Body of pancreas (tissue), 4 donors: ENCODE results near the gene SLC22A14. TPM values are rescaled to one million over a fixed set of nuclear protein-coding genes. Genes with fewer than 3 reads are reported as not detected.

Experiments used
- ATAC-seq: fragments of 150-250 bp; one replicate; pipeline ENCODE4 v1.9.1; 2016
- DNase-seq, 4 donors: peaks; one replicate each; pipeline ENCODE4 v3.0.0-alpha.2; 2019
- H3K27ac ChIP-seq, 4 donors: fragments of 200-600 bp; sonication (generic); 1 replicate in 3 of 4; 2 replicates in 1 of 4; pipeline versions ENCODE4 v1.5.1 to v1.6.1; 2016 to 2019; ENCODE audit warnings: mild to moderate bottlenecking in 1 of 4, mixed read lengths in 1 of 4, moderate library complexity in 1 of 4
- H3K27me3 ChIP-seq, 2 donors: fragments of 200-600 bp; sonication (generic); one replicate each; pipeline ENCODE4 v1.6.0; 2016; ENCODE audit warnings: mild to moderate bottlenecking in 1 of 2
- H3K36me3 ChIP-seq, 2 donors: fragments of 200-600 bp; sonication (generic); replicated peaks in 1 of 2; 2 replicates each; pipeline ENCODE4 v1.5.1; 2016; ENCODE audit warnings: low read depth in 2 of 2; ENCODE audit not compliant: insufficient read depth in 1 of 2
- H3K4me1 ChIP-seq: fragments of 200-600 bp; sonication (generic); one replicate; pipeline ENCODE4 v1.6.0; 2016
- H3K4me3 ChIP-seq, 2 donors: fragments of 200-600 bp; sonication (generic); 1 replicate in 1 of 2; 2 replicates in 1 of 2; pipeline ENCODE4 v1.5.1; 2016 to 2019
- H3K9me3 ChIP-seq, 3 donors: fragments of 200-600 bp; sonication (generic); 1 replicate in 2 of 3; 2 replicates in 1 of 3; pipeline ENCODE4 v1.5.1; 2016
- CTCF ChIP-seq, 7 experiments: fragments of 450-650 bp in 4 of 7; fragments of 200-600 bp in 3 of 7; sonication (generic) in 3 of 7; IDR thresholded peaks; one replicate each; pipeline ENCODE4 v1.5.1; 2016 to 2019; ENCODE audit warnings: antibody characterized with exemption in 7 of 7
- POLR2A ChIP-seq, 3 donors: fragments of 450-650 bp; IDR thresholded peaks; one replicate each; pipeline ENCODE4 v1.6.1; 2016; ENCODE audit warnings: antibody characterized with exemption in 3 of 3, mild to moderate bottlenecking in 2 of 3
- WGBS, 2 donors: methylation state at CpG; one replicate each; pipeline ENCODE4 v1.1.5; 2017; 5-methylcytosine and 5-hydroxymethylcytosine counted together
- intact Hi-C: fragments of 100-400 bp; cut with DNase I; formaldehyde crosslinking; loops from one replicate; pipeline ENCODE4 v1.15.1; 2023
- total RNA-seq, 2 donors: library from RNA; depleted of rRNA; stranded (reverse); fragments of >200 nt; gene quantifications; one replicate each; pipeline ENCODE4 v1.1.0, GENCODE V29; 2016

The SLC22A14 gene
- total RNA-seq, 2 donors from 2014 or later = not detected

DNA sequence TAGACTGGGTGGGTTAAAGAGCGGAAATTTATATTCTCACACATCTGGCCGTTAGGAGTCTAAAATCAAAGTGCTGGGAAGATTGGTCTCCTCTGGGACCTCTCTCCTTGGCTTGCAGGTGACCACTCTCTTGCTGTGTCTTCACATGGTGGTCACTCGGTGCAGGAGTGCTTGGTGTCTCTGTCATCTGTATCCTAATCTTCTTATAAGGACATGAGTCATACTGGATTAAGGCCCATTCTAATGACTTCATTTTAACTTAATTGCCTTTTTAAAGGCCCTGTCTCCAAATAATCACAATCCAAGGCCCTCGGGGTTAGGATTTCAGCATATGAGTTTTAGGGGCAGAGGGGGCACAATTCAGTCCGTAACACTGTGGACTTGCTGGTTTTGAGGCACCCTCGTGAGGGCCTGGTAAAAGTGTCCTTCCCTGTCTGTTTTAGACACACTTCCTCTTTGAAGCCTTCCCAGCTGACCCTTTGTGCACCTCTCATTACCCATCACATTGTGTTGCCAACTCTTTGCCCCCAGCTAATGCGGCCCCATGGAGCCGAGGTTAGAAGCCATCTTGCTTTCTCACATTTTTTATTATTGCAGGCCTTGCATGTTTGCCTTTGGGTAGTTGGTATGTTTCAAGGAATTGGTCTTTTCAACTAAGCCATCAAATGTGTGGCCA lies 67.7 kb downstream of the SLC22A14 start:
- intact Hi-C loops = loop anchor here (5.0 kb wide), 1 partner anchor 127 kb away; no protein-coding TSS in a partner anchor
- H3K4me1 ChIP-seq = peaks cover 13% of the 10 kb centered on the region
- no peaks in the 10 kb centered on the region for H3K9me3 ChIP-seq
- H3K27me3 ChIP-seq = no peaks in the 10 kb centered on the region
- H3K4me3 ChIP-seq = no peak overlapping the region
- H3K27ac ChIP-seq = no peak overlapping the region
- WGBS, 2 donors = 84 to 88% methylated on average over 8 of the region's 8 CpGs
- TF ChIP-seq CTCF (IDR thresholded peaks at IDR 0.05) (no peak), POLR2A (IDR thresholded peaks at IDR 0.05) (no peak)
- DNase-seq (no peak), ATAC-seq (no peak)
- H3K36me3 ChIP-seq = no peaks in the 10 kb centered on the region

DNA sequence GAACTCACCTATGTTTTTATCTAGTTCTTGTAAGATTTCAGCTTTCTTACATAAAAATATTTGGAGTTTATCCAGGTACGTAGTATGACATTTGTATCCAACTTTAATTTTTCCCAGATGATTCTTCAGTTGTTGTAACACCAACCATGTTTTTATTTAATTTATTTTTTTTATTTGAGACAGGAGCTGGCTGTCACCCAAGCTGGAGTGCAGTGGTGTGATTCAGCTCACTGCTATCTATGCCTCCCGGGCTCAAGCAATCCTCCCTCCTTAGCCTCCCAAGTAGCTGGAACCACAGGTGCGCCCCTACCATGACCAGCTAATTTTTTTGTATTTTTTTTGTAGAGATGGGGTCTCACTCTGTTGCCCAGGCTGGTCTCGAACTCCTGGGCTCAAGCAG lies 71.1 kb downstream of the SLC22A14 start:
- WGBS, 2 donors = 84 to 88% methylated on average over 4 of the region's 4 CpGs
- ATAC-seq = no peak
- Histone ChIP-seq H3K9me3 (no peaks in the 10 kb centered on the region), H3K36me3 (no peaks in the 10 kb centered on the region), H3K4me3 (no peak overlapping the region), H3K4me1 (peaks cover under 1% of the 10 kb centered on the region), H3K27me3 (no peaks in the 10 kb centered on the region), H3K27ac (no peak overlapping the region)
- no peak for TF ChIP-seq CTCF (IDR thresholded peaks at IDR 0.05)
- no peak for DNase-seq
- intact Hi-C loops = no loop called here

- no peak overlapping the region for H3K27ac ChIP-seq
- ATAC-seq = no peak
Measured at GRCh38 chr3:38354588-38355330, 72.7 kb downstream of the SLC22A14 start.

DNA sequence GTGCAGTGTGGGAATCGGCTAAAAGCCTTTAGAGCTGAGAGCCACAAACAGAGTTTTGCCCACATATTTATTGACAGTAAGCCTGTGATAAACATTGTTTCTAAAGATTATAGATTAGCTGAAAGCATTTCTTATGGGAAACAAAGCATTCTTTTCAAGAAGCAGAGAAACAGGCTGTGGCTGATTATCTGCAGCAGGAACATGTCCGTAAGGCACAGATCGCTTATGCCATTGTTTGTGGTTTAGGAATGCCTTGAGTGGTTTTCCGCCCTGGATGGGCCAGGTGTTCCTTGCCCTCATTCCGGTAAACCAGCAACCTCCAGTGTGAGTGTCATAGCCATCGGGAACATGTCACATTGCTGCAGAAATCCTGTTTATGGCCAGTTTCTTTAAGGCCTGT lies 76.9 kb downstream of the SLC22A14 start:
- H3K9me3 ChIP-seq = no peaks in the 10 kb centered on the region
- ATAC-seq = no peak
- no peak for TF ChIP-seq CTCF (IDR thresholded peaks at IDR 0.05)
- TF ChIP-seq POLR2A (IDR thresholded peaks at IDR 0.05) = no peak
- DNase-seq = no peak
- no peak overlapping the region for H3K4me3 ChIP-seq
- H3K27me3 ChIP-seq = no peaks in the 10 kb centered on the region
- no peaks in the 10 kb centered on the region for H3K36me3 ChIP-seq
- WGBS, 2 donors = 97 to 98% methylated on average over 6 of the region's 6 CpGs
- intact Hi-C loops = no loop called here
- H3K27ac ChIP-seq = no peak overlapping the region
- H3K4me1 ChIP-seq = no peaks in the 10 kb centered on the region

More at GRCh38 chr3:38354588-38355330, 72.7 kb downstream of the SLC22A14 start:
- WGBS, 2 donors = 69 to 70% methylated on average over 4 of the region's 4 CpGs
- peak in 3 of 4 donors; percentile 39 to 51 (median 47) for DNase-seq
- Histone ChIP-seq H3K4me3 (no peak overlapping the region), H3K36me3 (no peaks in the 10 kb centered on the region), H3K4me1 (no peaks in the 10 kb centered on the region), H3K9me3 (no peaks in the 10 kb centered on the region), H3K27me3 (no peaks in the 10 kb centered on the region)
- intact Hi-C loops = no loop called here
- no peak for TF ChIP-seq POLR2A (IDR thresholded peaks at IDR 0.05)
- TF ChIP-seq CTCF (IDR thresholded peaks at IDR 0.05) = no peak
